Right lobe of liver (tissue), 4 donors: Measurements from ENCODE around the gene SLC1A2.

Source experiments
- CTCF ChIP-seq, 4 donors: fragments of 200-600 bp in 3 of 4; fragments of 450-650 bp in 1 of 4; IDR thresholded peaks; one replicate each; pipeline versions ENCODE4 v1.5.1 to v1.8.0; 2016 to 2022; ENCODE audit warnings: antibody characterized with exemption in 4 of 4, mild to moderate bottlenecking in 2 of 4
- POLR2A ChIP-seq: fragments of 450-650 bp; IDR thresholded peaks from one replicate; pipeline ENCODE4 v1.6.1; 2017; ENCODE audit warnings: antibody characterized with exemption, mild to moderate bottlenecking
- donor health status: DM: no; HTN: no; CAD: no.
- donor health status: DM: no; HTN: no; CAD: no.
- donor health status: DM: no; HTN: yes; CAD: no.

GRCh38 chr11:35391922-35392688 is 27.3 kb downstream of the SLC1A2 start:
- TF ChIP-seq CTCF (IDR thresholded peaks at IDR 0.05) (peak; percentile 87 to 96 (median 92)), POLR2A (no peak)
